ENCODE measurements around the gene GPR137B. TPM values are rescaled to one million over a fixed set of nuclear protein-coding genes. Genes with fewer than 3 reads are reported as not detected.

GPR137B gene
- total and polyA plus RNA-seq, 11 donors: 14.9 to 49.8 (median 43.7) TPM

- 85 to 88% (median 86%) methylated on average over 7 of the region's 7 CpGs for WGBS, 4 donors
- H3K4me3 ChIP-seq: no peak overlapping the region
- ATAC-seq (no peak), DNase-seq (no peak)
- TF ChIP-seq CTCF (IDR thresholded peaks at IDR 0.05) (no peak), POLR2A (IDR thresholded peaks at IDR 0.05) (no peak)
- no peaks in the 10 kb centered on the region for H3K27me3 ChIP-seq
- intact Hi-C loops (cut with DNase I): loop anchor here in 8 of 10 donors (2.0 to 10.0 kb wide), 9 partner anchors 69 to 1457 kb away; partner anchors contain the start of gene ERO1B (in 2 of the 8)
- H3K27ac ChIP-seq: no peak overlapping the region
- H3K36me3 ChIP-seq: no peaks in the 10 kb centered on the region
- no peaks in the 10 kb centered on the region for H3K9me3 ChIP-seq
- peaks cover 0 to 12% (median 0%) of the 10 kb centered on the region in 12 donors for H3K4me1 ChIP-seq
These were observed 34.2 kb upstream of the GPR137B start for GRCh38 chr1:236108027-236108648.

GRCh38 chr1:236110137-236110536, 32.2 kb upstream of the GPR137B start:
- Histone ChIP-seq H3K27me3 (no peaks in the 10 kb centered on the region), H3K4me3 (no peak overlapping the region), H3K9me3 (no peaks in the 10 kb centered on the region), H3K27ac (no peak overlapping the region), H3K4me1 (peaks cover 0 to 16% (median 0%) of the 10 kb centered on the region in 12 donors), H3K36me3 (no peaks in the 10 kb centered on the region)
- 72 to 78% (median 77%) methylated on average over 7 to 13 of the region's 13 CpGs for WGBS, 4 donors
- ATAC-seq (no peak), DNase-seq (no peak)
- intact Hi-C loops (cut with DNase I): loop anchor here in 5 of 10 donors (2.0 to 10.0 kb wide), 5 partner anchors 172 to 382 kb away; partner anchors contain the start of gene ERO1B (in 2 of the 5)
- TF ChIP-seq CTCF (IDR thresholded peaks at IDR 0.05): no peak
- no peak for TF ChIP-seq POLR2A (IDR thresholded peaks at IDR 0.05)

- Histone ChIP-seq H3K36me3 (no peaks in the 10 kb centered on the region), H3K4me3 (no peak overlapping the region), H3K4me1 (peaks cover 0 to 16% (median 0%) of the 10 kb centered on the region in 12 donors), H3K27ac (no peak overlapping the region), H3K9me3 (no peaks in the 10 kb centered on the region), H3K27me3 (no peaks in the 10 kb centered on the region)
- intact Hi-C loops (cut with DNase I): loop anchor here in 5 of 10 donors (2.0 to 10.0 kb wide), 5 partner anchors 171 to 381 kb away; partner anchors contain the start of gene ERO1B (in 2 of the 5)
- TF ChIP-seq CTCF (IDR thresholded peaks at IDR 0.05) (no peak), POLR2A (IDR thresholded peaks at IDR 0.05) (no peak)
- WGBS, 4 donors: 87 to 90% (median 87%) methylated on average over 12 to 17 of the region's 17 CpGs
- no peak for DNase-seq
- no peak for ATAC-seq
These were observed 30.6 kb upstream of the GPR137B start for GRCh38 chr1:236111527-236112331.

- TF ChIP-seq CTCF (IDR thresholded peaks at IDR 0.05) (no peak), POLR2A (IDR thresholded peaks at IDR 0.05) (no peak)
- DNase-seq (no peak), ATAC-seq (no peak)
- Histone ChIP-seq H3K27ac (no peak overlapping the region), H3K27me3 (no peaks in the 10 kb centered on the region), H3K4me1 (peaks cover 0 to 16% (median 0%) of the 10 kb centered on the region in 12 donors), H3K36me3 (no peaks in the 10 kb centered on the region), H3K9me3 (no peaks in the 10 kb centered on the region), H3K4me3 (no peak overlapping the region)
- intact Hi-C loops (cut with DNase I): loop anchor here in 5 of 10 donors (5.0 to 10.0 kb wide), 4 partner anchors 170 to 380 kb away; partner anchors contain the start of gene ERO1B (in 2 of the 5)
- 87 to 92% (median 91%) methylated on average over 5 to 6 of the region's 6 CpGs for WGBS, 4 donors
These were observed 30.1 kb upstream of the GPR137B start for GRCh38 chr1:236112332-236112627.

Data from heart left ventricle (tissue), 16 donors.